OCI-LY1 (cell line): ENCODE data around the gene CCNG2.

Experiments used
- CTCF ChIP-seq: fragments of 200-600 bp; sonication (generic), shearing (Covaris generic); IDR thresholded peaks from 2 replicates; pipeline ENCODE4 v1.5.1; 2017; ENCODE audit warnings: mild to moderate bottlenecking, antibody characterized with exemption, low read length, moderate library complexity, mixed read lengths
- EZH2 ChIP-seq: fragments of 200-600 bp; sonication (generic), shearing (Covaris generic); IDR thresholded peaks from 2 replicates; pipeline ENCODE4 v1.8.0; 2017; ENCODE audit warnings: borderline replicate concordance, mixed run types, mild to moderate bottlenecking, antibody characterized with exemption, low read length, moderate library complexity, mixed read lengths

DNA sequence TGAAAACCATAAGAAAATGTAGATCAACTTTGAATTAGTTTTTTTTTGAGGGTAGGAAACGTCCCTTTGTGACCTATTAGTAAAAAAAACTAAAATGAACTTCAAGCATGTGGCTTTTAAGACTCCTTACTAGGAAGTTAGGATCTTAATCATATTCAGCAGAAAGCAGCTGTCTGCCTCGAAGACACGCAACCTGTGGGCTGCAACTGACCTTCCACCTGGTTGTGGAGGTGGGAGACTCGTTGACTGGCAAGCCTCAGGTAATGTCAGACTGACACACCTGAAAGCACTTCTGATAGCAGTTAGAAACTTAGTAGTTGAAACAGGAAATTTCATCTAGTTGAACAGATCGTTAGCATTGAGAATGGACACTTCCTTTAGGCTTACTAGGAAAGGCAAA lies 37.4 kb downstream of the CCNG2 start:
- TF ChIP-seq EZH2, result no peak
- TF ChIP-seq CTCF, result no peak
